Activated CD4-positive, alpha-beta T cell treated with anti-CD3 and anti-CD28 coated beads, Interleukin-10, Interleukin-2, amounts not matched to agents 100 ng/mL and 50 ng/mL, durations not matched to agents 16 hours and 8 hours (primary cell): ENCODE results near the gene ACTR3C.

Experiments
- DNase-seq: peaks from one replicate; pipeline ENCODE4 v3.0.0-alpha.2; 2020

ACTR3C gene

DNA sequence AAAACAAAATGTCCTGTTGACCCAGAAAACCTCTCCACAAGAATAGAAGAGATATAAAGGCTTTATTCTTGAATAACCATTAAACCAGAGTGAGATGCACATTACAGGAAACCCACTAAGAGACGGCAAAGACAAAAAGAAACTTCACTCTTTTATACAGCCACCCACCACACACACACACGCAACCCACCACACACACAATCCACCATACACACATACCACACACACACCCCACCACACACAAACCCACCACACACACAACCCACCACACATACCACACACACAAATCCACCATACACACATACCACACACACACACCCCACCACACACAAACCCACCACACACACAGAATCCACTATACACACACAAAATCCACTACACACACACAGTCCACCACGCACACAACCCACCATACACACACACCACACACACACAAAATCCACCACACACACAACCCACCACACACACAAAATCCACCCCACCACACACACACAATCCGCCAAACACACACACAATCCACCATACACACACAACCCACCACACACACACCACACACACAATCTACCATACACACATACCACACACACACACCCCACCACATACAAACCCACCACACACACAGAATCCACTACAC is 35.8 kb upstream of the ACTR3C start:
- no peak for DNase-seq

DNA sequence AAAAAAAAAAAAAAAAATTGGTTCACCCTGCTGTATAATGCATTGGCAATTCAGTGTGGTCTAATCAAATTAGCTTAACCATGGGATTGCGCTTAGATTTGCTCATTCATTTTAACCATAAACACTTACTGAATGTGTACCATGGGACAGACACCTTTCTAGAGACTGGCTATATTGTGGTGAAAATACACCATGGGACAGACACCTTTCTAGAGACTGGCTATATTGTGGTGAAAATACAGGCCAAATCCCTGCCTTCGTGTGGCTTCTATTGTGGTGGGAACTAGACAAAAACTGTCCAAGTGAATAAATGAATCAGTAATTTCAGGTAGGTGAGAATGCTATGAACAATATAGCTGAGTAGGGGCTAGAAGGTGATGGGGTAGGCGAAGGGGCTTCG is 35.1 kb upstream of the ACTR3C start:
- DNase-seq: no peak

DNA sequence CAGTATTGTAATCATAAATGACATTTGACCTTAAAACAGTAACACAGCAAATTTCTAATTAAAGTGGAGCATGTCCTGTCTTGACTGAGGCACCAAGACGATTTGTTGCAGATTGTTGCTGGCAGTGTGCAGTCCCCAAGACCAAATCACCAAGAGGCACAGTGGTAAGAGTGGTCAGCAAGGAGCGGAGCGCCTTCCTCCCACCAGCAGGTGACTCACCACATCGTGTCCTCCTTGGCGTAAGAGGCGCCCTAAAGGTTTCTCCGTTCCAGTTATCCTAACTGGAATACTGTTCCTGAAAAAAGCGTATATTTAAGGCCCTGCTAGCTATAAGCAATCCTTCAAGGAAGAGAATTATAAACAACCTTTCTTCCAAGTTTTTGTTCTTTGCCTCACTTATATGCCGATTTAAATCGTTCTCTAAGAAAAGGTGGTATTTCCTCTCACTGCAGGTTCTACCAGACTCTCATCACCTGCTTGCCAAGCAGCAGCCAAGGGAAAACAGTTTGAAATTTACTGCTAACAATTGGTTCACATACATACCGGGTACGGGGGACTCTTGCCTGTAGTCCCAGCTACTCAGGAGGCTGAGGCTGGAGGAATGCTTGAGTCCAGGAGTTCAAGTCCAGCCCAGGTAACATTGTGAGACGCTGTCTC is 34.6 kb upstream of the ACTR3C start:
- DNase-seq: no peak

DNA sequence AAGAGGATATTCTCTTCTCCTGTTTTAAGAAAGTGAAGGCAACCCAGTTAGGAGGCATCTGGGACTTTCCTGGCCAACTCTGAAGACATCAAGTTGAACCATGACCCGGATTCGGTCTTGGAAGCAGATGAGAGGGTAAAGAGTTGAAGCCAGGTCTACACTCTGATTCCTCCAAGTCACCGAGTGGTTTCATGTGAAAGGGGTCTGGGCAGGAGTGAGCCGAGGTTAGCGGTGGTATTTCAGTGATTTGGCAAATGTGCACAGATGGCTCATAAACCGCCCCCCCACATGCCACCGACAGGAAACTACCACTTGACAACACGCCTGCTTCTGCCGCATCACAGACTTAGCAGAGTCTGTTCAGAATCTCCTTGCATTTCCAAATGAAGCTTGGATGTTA is 33.9 kb upstream of the ACTR3C start:
- DNase-seq: peak; percentile 60

DNA sequence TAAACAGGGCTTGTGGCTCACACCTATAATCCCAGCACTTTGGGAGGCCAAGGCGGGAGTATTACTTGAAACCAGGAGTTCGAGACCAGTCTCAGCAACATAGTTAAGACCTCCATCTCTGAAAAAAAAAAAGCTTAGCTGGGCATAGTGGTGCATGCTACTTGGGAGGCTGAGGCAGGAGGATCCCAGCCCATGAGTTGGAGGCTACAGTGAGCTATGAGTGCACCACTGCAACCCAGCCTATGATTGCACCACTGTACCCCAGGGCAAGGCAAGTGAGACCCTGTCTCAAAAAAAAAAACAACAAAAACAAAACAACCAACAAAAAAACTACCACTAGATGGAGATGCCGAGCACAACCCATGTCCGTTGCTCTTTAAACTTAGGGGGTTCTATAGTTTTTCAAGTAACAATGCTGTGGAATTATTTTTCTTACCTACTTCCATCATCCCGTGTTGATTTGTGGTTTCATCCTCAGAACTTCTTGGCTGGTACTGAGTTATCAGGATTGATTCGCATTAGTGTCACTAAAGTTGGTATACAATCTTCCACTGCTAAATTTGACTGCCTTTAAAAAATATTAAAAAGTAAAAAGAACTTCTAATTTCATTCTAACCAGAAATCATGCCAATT is 33.0 kb upstream of the ACTR3C start:
- peak; percentile 41 for DNase-seq

DNA sequence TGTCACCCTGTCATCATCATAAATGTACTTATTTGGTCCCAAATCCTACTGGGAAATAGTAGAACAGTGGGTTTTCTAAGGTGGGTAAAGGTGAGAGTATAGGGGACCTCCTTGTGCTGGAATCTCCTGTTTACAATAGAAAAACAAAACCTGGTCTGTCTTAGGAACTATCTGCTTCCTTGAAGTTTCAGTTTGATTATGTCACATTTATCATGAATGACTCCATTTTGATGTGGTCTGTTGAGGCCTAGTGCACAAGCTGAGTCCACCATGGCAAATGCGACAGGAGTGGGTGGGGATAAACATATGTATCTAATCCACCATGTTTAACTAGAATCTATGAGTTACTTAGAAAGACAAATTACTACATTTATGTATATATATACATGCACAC is 32.3 kb upstream of the ACTR3C start:
- DNase-seq: no peak

DNA sequence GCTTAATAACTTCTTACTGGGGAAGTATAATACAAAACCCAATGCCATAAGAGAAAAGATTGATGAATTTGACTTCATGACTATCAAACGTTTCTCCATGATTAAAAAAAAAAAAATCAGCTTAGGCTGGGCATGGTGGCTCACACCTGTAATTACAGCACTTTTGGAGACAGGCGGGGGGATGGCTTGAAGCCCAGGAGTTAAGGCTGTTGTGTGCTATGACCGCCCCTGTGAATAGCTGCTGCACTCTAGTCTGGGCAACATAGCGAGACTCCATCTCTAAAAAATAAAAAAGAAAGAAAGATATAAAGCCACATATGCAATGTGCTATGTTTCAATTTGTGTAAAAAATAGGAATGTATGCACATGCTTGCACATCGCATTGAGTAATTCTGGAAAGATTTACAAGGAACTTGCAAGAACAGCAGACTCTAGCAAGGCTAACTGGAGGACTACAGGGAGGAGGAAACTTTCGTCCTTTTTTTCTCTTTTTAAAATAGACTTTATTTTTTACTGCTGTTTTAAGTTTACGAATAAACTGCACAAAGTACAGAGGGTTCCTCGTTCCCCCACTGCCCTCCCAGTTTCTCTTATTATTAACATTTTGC is 28.3 kb upstream of the ACTR3C start:
- DNase-seq: no peak

DNA sequence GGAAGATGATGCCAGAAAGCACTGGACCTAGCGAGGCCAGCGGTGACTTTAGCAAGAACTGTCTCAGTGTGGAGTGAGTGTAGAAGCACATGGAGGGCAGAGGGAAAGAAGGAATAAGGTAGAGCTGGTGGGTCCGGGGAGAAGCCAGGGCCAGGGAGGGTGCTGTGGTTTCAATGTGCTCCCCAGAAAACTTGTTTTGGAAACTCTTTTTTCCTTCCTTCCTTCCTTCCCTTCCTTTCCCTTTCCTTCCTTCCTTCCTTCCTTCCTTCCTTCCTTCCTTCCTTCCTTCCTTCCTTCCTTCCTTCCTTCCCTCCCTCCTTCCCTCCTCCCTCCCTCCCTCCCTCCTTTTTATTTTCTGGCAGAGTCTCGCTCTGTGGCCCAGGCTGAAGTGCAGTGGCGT is 23.6 kb upstream of the ACTR3C start:
- DNase-seq: no peak

DNA sequence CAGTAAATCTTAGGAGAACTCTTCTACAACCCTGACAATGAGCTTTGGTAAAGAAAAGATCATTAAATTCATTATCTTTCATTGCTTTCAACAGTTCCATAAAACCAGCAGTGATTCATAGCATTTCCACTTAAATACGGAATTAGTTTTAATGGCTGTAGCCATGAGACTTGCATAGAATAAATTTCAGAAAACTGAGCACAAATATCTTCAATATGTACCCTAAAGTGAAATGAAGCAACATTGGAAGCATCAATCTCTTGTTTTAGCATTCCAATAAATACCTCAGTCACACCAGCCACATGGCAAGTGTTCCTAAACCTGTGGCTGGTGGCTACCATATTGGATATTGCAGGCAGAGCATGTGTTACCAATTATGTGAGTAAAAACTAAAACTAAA is 21.7 kb upstream of the ACTR3C start:
- DNase-seq: no peak

DNA sequence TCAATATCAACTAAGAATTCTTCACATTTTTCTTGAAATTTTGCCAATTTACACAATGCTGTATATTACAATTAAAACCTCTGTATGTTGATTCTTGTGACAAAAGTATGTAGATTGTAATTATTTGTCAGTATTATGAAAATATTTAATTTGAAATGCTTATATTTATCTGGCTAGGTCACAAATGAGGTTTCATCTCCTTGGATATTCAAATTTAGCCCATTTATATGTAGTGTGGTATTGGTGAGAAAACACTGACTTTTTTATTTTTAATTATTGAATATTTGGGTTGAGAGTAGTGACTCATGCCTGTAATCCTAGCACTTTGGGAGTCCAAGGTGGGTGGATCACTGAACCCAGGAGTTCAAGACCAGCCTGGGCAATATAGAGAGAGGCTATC is 21.0 kb upstream of the ACTR3C start:
- no peak for DNase-seq

DNA sequence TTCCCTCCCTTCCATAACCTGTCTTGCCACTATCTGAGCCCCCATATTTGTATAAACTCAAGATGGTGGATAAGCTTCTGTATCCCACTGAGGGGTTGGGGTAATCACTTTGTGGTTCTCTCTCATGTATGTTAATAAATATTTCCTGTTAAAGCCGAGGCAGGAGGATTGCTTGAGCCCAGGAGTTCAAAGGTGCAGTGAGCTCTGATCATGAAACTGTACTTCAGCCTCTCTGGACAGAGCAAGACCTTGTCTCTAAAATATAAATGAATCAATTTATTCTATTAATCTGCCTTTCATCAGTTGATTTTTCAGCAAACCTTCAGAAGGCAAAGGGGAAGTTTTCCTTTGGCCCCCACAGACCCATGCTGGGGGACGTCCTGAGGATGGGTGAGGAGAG is 19.9 kb upstream of the ACTR3C start:
- DNase-seq: no peak

DNA sequence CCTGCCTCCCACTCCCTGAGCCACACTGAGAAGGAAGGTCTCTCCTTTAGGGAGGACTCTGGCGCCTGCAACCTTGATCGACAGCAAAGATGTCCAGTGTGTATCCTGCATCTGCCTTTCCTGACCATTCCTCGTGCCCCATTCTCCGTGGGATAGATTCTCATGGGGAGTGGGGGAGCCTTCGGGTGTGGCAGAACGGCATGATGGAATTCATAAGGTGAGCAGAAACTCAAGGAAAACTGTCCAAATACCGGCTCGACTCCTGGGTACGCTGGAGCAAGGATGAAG is 18.7 kb upstream of the ACTR3C start:
- DNase-seq: no peak

DNA sequence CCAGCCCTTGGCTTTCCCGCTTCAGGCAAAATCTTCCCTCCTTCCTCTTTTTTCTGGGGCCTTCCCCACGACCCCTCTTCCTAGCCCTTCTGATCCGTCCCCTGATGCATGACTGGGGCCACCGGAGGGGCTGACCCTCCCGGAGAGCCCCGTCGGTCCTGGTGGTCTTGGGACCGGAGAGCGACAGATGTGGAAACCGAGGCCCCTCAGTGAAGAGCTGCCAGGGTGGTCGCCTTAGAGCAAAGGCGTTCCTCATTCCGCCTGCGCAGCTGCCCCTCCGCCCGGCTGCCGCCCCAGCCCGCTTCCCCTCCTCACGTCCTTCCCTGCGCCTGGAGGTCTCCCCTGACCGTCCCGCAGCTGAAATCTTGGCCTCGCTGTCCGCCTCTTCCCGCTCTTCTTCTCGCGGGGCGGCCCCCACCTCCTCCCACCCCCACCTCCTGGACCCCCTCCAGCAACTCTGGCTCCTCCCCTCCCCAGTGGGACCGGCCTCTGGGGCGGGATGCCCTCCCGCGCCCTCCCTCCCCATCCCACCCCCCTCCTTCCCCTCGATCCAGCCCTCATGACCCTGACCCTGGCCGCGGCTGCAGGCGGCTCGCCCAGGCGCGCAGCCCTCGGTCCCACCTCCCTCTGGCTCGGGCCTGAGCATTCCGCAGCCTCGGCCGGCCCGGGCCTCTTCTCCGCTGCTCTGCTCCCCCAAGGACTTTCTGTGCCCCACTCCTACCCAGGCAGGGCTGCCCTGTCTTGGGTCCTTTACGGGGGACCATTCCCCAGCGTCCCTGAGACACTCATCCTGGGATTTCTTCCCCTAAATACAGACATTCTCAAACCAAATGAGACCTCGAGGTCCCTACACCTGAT is 18.1 kb upstream of the ACTR3C start, which contains the start of gene RARRES2:
Gene RARRES2 (minus strand): TSS at position 367 of the 858 bp plus-strand sequence. CDS start 1,020 bp downstream, outside the sequence.
- no peak for DNase-seq

DNA sequence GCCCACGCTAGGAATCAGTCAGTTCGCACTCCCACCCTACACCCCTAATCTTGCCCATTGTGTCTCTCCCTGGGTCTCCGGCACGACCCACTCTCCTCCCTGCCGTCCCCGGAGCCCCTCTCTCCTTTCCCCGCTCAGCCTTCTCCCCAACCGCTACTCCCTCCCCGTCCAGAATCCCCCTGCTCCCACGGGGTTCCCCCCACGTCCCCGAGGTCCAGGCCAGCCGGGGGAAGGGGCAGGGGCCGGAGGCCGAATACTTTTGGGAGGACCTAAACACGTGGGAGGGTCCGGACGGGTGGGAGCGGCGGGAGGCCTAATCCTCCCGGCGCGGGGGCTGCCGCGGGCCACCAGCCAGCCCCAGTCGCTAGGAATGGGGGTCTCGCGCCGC is 17.5 kb upstream of the ACTR3C start:
- DNase-seq: no peak

DNA sequence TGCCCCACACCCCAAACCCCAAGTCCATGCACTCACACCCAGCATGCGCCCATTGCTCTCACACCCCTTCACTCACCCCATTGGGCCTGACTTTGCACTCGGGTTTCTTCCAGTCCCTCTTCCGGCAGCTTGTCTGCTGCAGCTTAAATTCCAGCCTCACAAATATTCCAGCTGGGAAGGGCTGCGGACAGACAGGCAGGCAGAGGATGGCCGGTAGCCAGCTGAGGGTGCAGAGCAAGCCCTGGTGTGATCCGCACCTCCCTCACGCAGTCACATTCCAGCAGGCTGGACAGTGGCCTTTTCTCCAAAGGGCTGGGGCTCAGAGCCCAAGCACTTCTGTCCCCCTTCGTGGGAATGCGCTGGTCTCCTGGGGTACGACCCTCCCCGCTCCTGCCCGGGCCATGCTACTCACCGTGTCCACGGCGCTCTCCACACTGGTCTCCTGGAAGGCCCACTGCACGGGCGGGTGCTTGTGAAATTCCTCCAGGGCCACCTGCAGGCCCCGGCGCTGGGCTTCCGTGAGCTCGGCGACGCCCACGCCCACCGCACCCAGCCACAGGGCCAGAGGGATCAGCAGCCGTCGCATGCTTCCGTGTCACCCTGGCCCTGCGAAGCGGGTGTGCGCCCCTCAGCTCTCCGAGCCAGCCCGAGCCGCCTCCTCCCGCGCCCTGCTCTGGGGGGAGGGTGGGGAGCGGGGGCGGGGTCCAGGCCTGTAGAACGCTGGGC is 16.8 kb upstream of the ACTR3C start:
- no peak for DNase-seq

DNA sequence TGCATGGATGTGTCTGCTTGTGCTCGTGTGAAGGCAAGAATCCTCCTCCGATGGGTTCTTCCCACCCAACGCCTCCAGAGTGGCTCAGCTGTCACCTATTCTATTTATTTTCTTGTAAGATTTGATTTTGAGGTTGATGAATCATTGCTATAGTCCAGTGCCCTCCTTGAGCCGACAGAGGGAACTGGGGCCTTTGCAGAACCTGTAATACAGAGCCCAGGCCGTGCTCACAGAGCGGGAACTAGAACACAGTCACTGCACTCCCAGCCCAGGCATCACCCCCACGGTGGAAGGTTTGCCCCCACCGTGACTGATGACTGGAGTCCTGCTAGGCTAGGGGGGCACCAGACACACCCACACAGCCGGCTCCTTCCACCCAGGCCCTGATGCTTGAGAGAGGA is 16.1 kb upstream of the ACTR3C start:
- no peak for DNase-seq

DNA sequence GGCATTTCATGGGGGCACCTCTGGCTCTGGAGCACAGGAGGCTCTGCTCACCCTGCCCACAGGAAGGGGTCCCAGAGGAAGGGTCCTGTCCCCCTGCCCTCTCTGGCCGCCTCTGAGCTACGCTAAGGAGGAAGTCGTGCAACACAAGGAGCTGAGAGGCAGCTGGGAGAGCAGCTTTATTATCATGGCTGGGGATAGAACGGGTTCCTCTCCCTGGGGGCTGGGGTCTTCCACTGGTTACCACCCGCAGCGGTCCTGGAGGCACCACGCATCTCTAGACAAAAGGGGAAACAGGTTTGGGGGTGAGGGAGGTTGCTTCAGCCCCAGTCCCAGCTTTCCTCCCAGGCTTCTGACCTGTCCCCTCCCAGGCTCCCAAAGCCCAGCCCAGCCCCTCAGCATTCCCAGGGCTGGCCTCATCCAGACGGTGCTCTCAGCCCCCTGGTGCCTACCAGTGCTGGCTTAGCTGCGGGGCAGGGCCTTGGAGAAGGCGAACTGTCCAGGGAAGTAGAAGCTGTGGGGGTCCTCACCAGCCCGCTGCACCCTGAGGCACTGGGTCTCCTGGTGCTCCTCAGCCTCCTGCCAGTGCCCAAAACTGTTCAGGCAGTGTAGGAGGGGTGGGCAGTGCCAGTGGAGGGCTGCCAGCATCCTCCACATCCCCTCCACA is 15.0 kb upstream of the ACTR3C start:
- no peak for DNase-seq

DNA sequence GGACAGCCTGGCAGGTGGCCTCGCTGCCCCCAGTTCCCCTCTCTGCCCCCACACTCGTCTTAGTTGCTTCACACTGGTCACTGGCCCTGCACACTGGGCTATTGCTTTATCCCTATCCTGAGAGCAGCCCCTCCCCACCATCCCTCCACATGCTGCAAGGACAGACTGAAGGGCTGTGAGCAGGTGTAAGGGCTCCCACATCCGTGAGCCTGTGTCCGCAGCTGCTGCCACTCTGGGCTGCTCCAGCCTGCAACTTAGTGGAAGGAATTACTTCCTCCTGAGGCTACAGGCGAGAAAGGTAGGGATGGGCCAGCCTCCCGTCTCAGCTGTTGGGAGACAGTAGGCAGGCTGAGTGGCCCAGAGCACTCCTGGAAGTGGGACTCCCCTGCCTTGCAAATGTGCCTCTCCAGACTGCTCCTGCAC is 14.3 kb upstream of the ACTR3C start:
- DNase-seq: no peak

DNA sequence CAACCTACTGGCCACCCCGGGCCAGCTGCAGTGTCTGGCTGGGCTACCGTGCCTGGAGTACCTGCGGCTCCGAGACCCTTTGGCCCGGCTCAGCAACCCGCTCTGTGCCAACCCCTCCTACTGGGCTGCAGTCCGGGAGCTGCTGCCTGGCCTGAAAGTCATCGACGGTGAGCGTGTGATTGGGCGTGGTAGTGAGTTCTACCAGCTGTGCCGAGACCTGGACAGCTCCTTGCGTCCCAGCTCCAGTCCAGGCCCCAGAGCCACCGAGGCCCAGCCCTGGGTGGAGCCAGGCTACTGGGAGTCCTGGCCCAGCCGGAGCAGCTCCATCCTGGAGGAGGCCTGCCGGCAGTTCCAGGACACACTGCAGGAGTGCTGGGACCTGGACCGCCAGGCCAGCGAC is 13.8 kb upstream of the ACTR3C start:
- no peak for DNase-seq

DNA sequence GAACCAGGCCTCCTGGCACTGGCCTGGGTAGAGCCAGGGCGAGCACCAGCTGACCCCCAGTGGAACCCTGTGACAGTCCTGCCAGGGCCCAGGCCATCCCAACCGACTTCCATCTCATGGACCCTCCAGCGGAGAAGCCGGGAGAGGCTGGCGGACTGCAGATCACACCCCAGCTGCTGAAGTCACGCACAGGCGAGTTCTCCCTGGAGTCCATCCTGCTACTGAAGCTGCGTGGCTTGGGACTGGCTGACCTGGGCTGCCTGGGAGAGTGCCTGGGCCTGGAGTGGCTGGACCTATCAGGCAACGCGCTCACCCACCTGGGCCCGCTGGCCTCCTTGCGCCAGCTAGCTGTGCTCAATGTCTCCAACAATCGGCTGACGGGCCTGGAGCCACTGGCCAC is 13.4 kb upstream of the ACTR3C start:
- no peak for DNase-seq

DNA sequence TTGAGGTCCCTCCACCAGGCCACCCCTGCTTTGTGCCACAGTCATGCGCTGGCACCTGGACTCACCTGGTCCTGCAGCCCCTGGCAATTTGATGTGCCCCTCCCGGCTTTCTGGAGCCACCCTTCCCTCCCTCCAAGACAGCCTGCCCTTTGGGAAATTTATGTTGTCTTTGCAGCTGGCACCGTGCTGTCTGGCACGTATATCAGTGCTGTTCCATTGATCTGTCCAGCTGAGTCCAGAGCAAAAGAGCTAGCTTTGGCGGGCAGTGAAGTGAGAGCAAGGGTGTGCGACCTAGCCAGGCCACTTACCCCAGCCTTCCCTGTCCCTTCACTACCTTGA is 12.4 kb upstream of the ACTR3C start:
- DNase-seq: no peak

DNA sequence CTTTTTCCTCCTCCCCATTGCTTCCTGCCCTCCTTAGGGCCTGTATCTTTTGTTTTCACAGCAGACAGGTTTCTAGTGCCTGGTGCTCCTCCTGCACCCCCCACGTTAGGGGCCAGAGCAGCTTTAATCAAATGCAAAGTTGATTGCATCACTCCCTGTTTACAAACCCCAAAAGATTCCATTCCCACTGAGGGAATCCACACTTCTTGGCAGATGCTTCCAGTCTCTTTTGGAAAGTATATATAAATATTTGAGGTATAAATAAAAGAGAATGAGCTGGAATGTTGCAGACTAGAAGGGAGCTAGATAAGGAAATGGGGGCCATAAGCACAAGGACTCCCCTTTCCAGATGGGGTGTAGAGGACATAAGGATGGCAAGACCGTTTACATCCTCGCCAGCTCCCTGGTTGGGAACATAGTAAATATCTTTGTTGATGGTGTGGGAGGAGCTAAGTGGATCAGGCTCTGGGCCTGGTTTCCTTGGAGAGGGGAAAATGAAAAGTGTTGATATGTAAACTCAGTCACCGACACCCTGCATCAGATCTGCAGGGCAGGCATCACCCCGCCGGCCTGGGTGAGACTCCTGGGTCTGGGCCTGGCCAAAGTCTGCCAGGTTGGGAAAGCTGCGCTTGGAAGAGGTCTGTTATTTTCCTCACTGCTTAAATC is 11.9 kb upstream of the ACTR3C start:
- no peak for DNase-seq
